ENCODE measurements around the gene ADAMTS3. TPM values are rescaled to one million over a fixed set of nuclear protein-coding genes. Genes with fewer than 3 reads are reported as not detected.

Gene ADAMTS3
- total RNA-seq, 1 experiment from 2014 or later, result 4.4 TPM

GRCh38 chr4:72602396-72603376 lies 33.7 kb upstream of the ADAMTS3 start (continued):
- no peak for TF ChIP-seq MAX (CRISPR knock-in tag; IDR thresholded peaks at IDR 0.05)
- no peak for TF ChIP-seq ZNF219 (CRISPR knock-in tag; IDR thresholded peaks at IDR 0.05; ENCODE audit: borderline replicate concordance)
- TF ChIP-seq AFF4 (CRISPR knock-in tag; IDR thresholded peaks at IDR 0.05; ENCODE audit: borderline replicate concordance), result no peak
- no peak for TF ChIP-seq SMAD3 (CRISPR knock-in tag; IDR thresholded peaks at IDR 0.05; ENCODE audit: borderline replicate concordance)
- TF ChIP-seq MYBL2 (CRISPR knock-in tag; IDR thresholded peaks at IDR 0.05), result no peak
- no peak for TF ChIP-seq HMGA2 (CRISPR knock-in tag; IDR thresholded peaks at IDR 0.05)
- no peak for TF ChIP-seq ZNF396 (CRISPR knock-in tag; IDR thresholded peaks at IDR 0.05; ENCODE audit: borderline replicate concordance)
- no peak for TF ChIP-seq PREB (CRISPR knock-in tag; IDR thresholded peaks at IDR 0.05; ENCODE audit: borderline replicate concordance)

- no peak for ATAC-seq
- peaks cover 2% of the 10 kb centered on the region; the same call in 1 of the 2 replicates for H3K27me3 Mint-ChIP-seq (ENCODE audit: low read depth)
- no peak overlapping the region for H3K27ac Mint-ChIP-seq
- DNase-seq (ENCODE audit: low spot score), result no peak
- ChIA-PET CTCF (interaction anchor here (0.9 kb wide), 1 partner anchor 24 kb away, joined by 3 read pairs; no protein-coding TSS in a partner anchor), POLR2A (interaction anchor here (0.8 kb wide), 1 partner anchor 306 kb away, joined by 3 read pairs; no protein-coding TSS in a partner anchor)
- H3K36me3 Mint-ChIP-seq, result peaks cover 23% of the 10 kb centered on the region
- no peaks in the 10 kb centered on the region for H3K4me1 Mint-ChIP-seq
- peaks cover 33% of the 10 kb centered on the region for H3K9me3 Mint-ChIP-seq
- H3K4me3 Mint-ChIP-seq, result no peak overlapping the region
- TF ChIP-seq ZSCAN18 (CRISPR knock-in tag; IDR thresholded peaks at IDR 0.05) (no peak), E2F4 (CRISPR knock-in tag; IDR thresholded peaks at IDR 0.05; ENCODE audit: borderline replicate concordance, low read depth) (no peak), FOXJ3 (CRISPR knock-in tag; IDR thresholded peaks at IDR 0.05; ENCODE audit: borderline replicate concordance) (no peak), ZNF121 (CRISPR knock-in tag; IDR thresholded peaks at IDR 0.05) (no peak), ZNF138 (CRISPR knock-in tag; conservative IDR thresholded peaks at IDR 0.05) (no peak), ZBTB21 (CRISPR knock-in tag; IDR thresholded peaks at IDR 0.05; ENCODE audit: borderline replicate concordance) (no peak), STAT6 (CRISPR knock-in tag; conservative IDR thresholded peaks at IDR 0.05; ENCODE audit: low read depth) (no peak), ATF1 (CRISPR knock-in tag; IDR thresholded peaks at IDR 0.05) (no peak), RORB (CRISPR knock-in tag; IDR thresholded peaks at IDR 0.05) (no peak), RELA (CRISPR knock-in tag; IDR thresholded peaks at IDR 0.05; ENCODE audit: borderline replicate concordance) (no peak), TCF7 (CRISPR knock-in tag; IDR thresholded peaks at IDR 0.05; ENCODE audit: low read depth) (no peak), TEAD1 (CRISPR knock-in tag; IDR thresholded peaks at IDR 0.05) (no peak), JUN (CRISPR knock-in tag; IDR thresholded peaks at IDR 0.05) (no peak), CREM (CRISPR knock-in tag; IDR thresholded peaks at IDR 0.05) (no peak)
Observed at GRCh38 chr4:72591547-72592454, 22.8 kb upstream of the ADAMTS3 start.
